ENCODE data around the gene IFNGR1.

DNA sequence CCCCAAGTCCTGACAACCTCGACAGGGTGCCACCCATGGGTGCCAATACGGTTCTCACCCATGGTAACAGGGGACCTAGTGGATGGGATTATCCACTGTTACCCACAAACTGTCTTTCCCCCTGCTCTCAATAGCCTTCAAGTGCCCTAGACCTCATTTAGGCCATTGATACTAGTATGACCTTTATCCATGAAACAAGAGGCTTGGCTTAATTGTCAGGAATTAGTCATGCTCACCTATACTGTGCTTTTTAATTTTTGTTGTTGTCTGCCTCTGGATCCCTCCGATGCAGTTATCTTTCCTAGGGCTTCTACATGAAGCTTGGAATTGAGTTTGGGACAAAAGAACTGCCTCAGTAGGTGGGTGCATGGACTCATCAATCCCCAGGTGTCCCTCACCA lies 33.9 kb downstream of the IFNGR1 start:
- TF ChIP-seq, protein P1, sequence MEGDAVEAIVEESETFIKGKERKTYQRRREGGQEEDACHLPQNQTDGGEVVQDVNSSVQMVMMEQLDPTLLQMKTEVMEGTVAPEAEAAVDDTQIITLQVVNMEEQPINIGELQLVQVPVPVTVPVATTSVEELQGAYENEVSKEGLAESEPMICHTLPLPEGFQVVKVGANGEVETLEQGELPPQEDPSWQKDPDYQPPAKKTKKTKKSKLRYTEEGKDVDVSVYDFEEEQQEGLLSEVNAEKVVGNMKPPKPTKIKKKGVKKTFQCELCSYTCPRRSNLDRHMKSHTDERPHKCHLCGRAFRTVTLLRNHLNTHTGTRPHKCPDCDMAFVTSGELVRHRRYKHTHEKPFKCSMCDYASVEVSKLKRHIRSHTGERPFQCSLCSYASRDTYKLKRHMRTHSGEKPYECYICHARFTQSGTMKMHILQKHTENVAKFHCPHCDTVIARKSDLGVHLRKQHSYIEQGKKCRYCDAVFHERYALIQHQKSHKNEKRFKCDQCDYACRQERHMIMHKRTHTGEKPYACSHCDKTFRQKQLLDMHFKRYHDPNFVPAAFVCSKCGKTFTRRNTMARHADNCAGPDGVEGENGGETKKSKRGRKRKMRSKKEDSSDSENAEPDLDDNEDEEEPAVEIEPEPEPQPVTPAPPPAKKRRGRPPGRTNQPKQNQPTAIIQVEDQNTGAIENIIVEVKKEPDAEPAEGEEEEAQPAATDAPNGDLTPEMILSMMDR (IDR thresholded peaks at IDR 0.05) = no peak
- TF ChIP-seq POLR2A (IDR thresholded peaks at IDR 0.05) = no peak
- no peak for TF ChIP-seq POLR2AphosphoS5 (IDR thresholded peaks at IDR 0.05)
